H1 (cell line): ENCODE measurements around the gene NEK11.

Experiments used
- CEBPB ChIP-seq: IDR thresholded peaks from 2 replicates; pipeline ENCODE4 v1.6.1; 2012; ENCODE audit warnings: low read depth, low read length
- CHD2 ChIP-seq: IDR thresholded peaks from 2 replicates; pipeline ENCODE4 v1.6.1; 2012; ENCODE audit warnings: low read length, improper control_type of control experiment
- EZH2 ChIP-seq: fragments of 200-600 bp; sonication (generic); IDR thresholded peaks from 2 replicates; pipeline ENCODE4 v1.7.1; 2012; ENCODE audit warnings: low read depth, mild to moderate bottlenecking, moderate library complexity, low read length, inconsistent platforms; ENCODE audit not compliant: severe bottlenecking
- GTF2F1 ChIP-seq: IDR thresholded peaks from 2 replicates; pipeline ENCODE4 v1.6.1; 2012; ENCODE audit warnings: low read depth, low read length, improper control_type of control experiment, borderline replicate concordance
- MAFK ChIP-seq: IDR thresholded peaks from 2 replicates; pipeline ENCODE4 v1.6.1; 2012; ENCODE audit warnings: low read depth, mild to moderate bottlenecking, improper control_type of control experiment, low read length
- POLR2A ChIP-seq, 2 experiments: IDR thresholded peaks; 1 replicate in 1 of 2; 2 replicates in 1 of 2; pipeline ENCODE4 v1.6.1; 2011; ENCODE audit warnings: low read depth in 2 of 2, low read length in 2 of 2, mild to moderate bottlenecking in 2 of 2; ENCODE audit errors: control extremely low read depth in 1 of 2
- POLR2AphosphoS5 ChIP-seq: IDR thresholded peaks from 2 replicates; pipeline ENCODE4 v1.6.1; 2011; ENCODE audit warnings: low read depth, low read length
- RBBP5 ChIP-seq: IDR thresholded peaks from 2 replicates; pipeline ENCODE4 v1.7.1; 2012; ENCODE audit warnings: low read depth, mild to moderate bottlenecking, inconsistent platforms, low read length, moderate library complexity, borderline replicate concordance
- YY1 ChIP-seq: IDR thresholded peaks from 2 replicates; pipeline ENCODE4 v1.6.1; 2011; ENCODE audit warnings: low read depth, mild to moderate bottlenecking, low read length
- TF ChIP-seq, protein P1 (sequence below), 3 experiments: IDR thresholded peaks; 1 replicate in 2 of 3; 2 replicates in 1 of 3; pipeline versions ENCODE4 v1.5.1 to v1.6.1; 2011; ENCODE audit warnings: low read length in 3 of 3, mild to moderate bottlenecking in 3 of 3, inconsistent platforms in 2 of 3, low read depth in 1 of 3, moderate library complexity in 1 of 3; ENCODE audit not compliant: insufficient read depth in 1 of 3; ENCODE audit errors: control extremely low read depth in 1 of 3
- TF ChIP-seq, protein P2 (sequence below): IDR thresholded peaks from 2 replicates; pipeline ENCODE4 v1.6.1; 2011; ENCODE audit warnings: low read length, improper control_type of control experiment
- TF ChIP-seq, protein P3 (sequence below): IDR thresholded peaks from 2 replicates; pipeline ENCODE4 v1.6.1; 2011; ENCODE audit warnings: low read depth, mild to moderate bottlenecking, low read length; ENCODE audit not compliant: insufficient read depth

DNA sequence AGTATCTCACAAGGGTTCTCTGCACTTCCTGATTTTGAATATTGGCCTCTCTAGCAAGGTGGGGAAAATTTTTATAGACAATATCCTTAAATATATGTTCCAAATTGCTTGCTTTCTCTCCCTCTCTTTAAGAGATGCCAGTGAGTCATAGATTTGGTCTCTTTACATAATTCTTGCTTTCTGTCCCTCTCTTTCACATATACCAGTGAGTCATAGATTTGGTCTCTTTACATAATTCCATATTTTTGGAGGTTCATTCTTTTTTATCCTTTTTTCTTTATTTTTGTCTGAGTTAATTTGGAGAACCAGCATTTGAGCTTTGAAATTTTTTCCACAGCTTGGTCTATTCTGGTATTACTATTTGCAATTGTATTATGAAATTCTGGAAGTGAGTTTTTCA, 277.2 kb downstream of the NEK11 start:
- TF ChIP-seq, protein P1, sequence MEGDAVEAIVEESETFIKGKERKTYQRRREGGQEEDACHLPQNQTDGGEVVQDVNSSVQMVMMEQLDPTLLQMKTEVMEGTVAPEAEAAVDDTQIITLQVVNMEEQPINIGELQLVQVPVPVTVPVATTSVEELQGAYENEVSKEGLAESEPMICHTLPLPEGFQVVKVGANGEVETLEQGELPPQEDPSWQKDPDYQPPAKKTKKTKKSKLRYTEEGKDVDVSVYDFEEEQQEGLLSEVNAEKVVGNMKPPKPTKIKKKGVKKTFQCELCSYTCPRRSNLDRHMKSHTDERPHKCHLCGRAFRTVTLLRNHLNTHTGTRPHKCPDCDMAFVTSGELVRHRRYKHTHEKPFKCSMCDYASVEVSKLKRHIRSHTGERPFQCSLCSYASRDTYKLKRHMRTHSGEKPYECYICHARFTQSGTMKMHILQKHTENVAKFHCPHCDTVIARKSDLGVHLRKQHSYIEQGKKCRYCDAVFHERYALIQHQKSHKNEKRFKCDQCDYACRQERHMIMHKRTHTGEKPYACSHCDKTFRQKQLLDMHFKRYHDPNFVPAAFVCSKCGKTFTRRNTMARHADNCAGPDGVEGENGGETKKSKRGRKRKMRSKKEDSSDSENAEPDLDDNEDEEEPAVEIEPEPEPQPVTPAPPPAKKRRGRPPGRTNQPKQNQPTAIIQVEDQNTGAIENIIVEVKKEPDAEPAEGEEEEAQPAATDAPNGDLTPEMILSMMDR (IDR thresholded peaks at IDR 0.05; ENCODE audit: control extremely low read depth in 1 of 3, insufficient read depth in 1 of 3, low read depth in 1 of 3, low read length in 3 of 3) = no peak
- TF ChIP-seq YY1 (no peak), POLR2A (IDR thresholded peaks at IDR 0.05; ENCODE audit: control extremely low read depth in 1 of 2, low read depth in 2 of 2, low read length in 2 of 2) (no peak), CEBPB (no peak), MAFK (no peak), EZH2 (no peak), POLR2AphosphoS5 (no peak), GTF2F1 (no peak), RBBP5 (no peak), CHD2 (no peak)
- TF ChIP-seq, protein P2, sequence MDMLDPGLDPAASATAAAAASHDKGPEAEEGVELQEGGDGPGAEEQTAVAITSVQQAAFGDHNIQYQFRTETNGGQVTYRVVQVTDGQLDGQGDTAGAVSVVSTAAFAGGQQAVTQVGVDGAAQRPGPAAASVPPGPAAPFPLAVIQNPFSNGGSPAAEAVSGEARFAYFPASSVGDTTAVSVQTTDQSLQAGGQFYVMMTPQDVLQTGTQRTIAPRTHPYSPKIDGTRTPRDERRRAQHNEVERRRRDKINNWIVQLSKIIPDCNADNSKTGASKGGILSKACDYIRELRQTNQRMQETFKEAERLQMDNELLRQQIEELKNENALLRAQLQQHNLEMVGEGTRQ = no peak
- TF ChIP-seq, protein P3, sequence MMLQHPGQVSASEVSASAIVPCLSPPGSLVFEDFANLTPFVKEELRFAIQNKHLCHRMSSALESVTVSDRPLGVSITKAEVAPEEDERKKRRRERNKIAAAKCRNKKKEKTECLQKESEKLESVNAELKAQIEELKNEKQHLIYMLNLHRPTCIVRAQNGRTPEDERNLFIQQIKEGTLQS = no peak
